ENCODE data around the gene NHSL1. TPM values are rescaled to one million over a fixed set of nuclear protein-coding genes. Genes with fewer than 3 reads are reported as not detected.

Gene NHSL1
- total and polyA plus RNA-seq, 2 of the 8 experiments (the other 6 are each of a cell fraction or from before 2014, with no cell fraction given): 7.2 to 32.4 TPM

DNA sequence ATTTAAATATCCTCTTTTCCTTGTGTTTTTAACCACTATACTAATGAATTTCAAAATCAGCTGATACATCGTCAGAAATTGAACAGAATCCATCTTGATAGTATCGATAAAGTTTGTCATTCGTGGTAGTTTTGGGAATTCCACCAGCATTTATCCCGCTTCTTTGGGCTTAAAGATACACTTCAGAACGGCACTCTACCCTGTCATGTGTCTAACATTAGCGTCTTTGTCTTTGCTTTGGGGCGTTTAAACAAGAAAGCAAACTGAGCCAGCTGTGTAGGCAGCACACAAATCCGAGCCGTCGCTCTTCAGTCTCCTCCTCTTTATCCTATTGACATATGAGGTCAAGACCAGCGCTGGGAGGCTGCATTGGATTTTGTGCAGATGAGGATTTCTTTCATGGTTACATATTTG is 27.5 kb upstream of the NHSL1 start (continued):
- TF ChIP-seq SP1 (IDR thresholded peaks at IDR 0.05; ENCODE audit: low read depth, low read length) (no peak), YY1 (IDR thresholded peaks at IDR 0.05; ENCODE audit: low read depth, low read length) (no peak), TAF7 (optimal IDR thresholded peaks at IDR 0.05; ENCODE audit: borderline replicate concordance, low read depth, low read length) (no peak), SRF (IDR thresholded peaks at IDR 0.05; ENCODE audit: low read depth, low read length) (no peak), CTBP2 (IDR thresholded peaks at IDR 0.05; ENCODE audit: borderline replicate concordance, insufficient read depth, insufficient read length, low read length) (no peak), CEBPB (IDR thresholded peaks at IDR 0.05; ENCODE audit: low read depth, low read length) (no peak), PHF8 (conservative IDR thresholded peaks at IDR 0.05; ENCODE audit: low read depth, low read length) (no peak), TBP (IDR thresholded peaks at IDR 0.05; ENCODE audit: low read depth, low read length) (no peak)
